H9 (cell line): ENCODE data around the gene BAG3. TPM values are rescaled to one million over a fixed set of nuclear protein-coding genes. Genes with fewer than 3 reads are reported as not detected.

Experiments used
- DNase-seq: peaks from one replicate; pipeline ENCODE4 v3.0.0-alpha.2; 2017
- H2AFZ ChIP-seq: one replicate; pipeline ENCODE4 v1.6.1; 2013; ENCODE audit warnings: mild to moderate bottlenecking, low read length, control low read depth, moderate library complexity
- H2AK5ac ChIP-seq: 2 replicates; pipeline ENCODE4 v1.6.1; 2013; ENCODE audit warnings: low read length, control low read depth, mixed read lengths; ENCODE audit not compliant: insufficient read length
- H2BK120ac ChIP-seq: one replicate; pipeline ENCODE4 v1.6.1; 2013; ENCODE audit warnings: low read depth, mild to moderate bottlenecking, low read length, control low read depth, inconsistent platforms; ENCODE audit not compliant: poor library complexity, severe bottlenecking
- H2BK12ac ChIP-seq: 2 replicates; pipeline ENCODE4 v1.6.1; 2013; ENCODE audit warnings: low read length, control low read depth, mixed read lengths, low read depth; ENCODE audit not compliant: insufficient read length
- H2BK15ac ChIP-seq: 2 replicates; pipeline ENCODE4 v1.6.1; 2013; ENCODE audit warnings: low read depth, low read length, control low read depth
- H2BK20ac ChIP-seq: one replicate; pipeline ENCODE4 v1.6.1; 2013; ENCODE audit warnings: low read depth, mild to moderate bottlenecking, low read length, control low read depth, inconsistent platforms; ENCODE audit not compliant: poor library complexity, severe bottlenecking
- H2BK5ac ChIP-seq: 2 replicates; pipeline ENCODE4 v1.6.1; 2013; ENCODE audit warnings: low read length, control low read depth, mixed read lengths; ENCODE audit not compliant: insufficient read length
- H3K14ac ChIP-seq: 2 replicates; pipeline ENCODE4 v1.6.1; 2013; ENCODE audit warnings: low read length, control low read depth; ENCODE audit not compliant: insufficient read depth
- H3K18ac ChIP-seq: 2 replicates; pipeline ENCODE4 v1.6.1; 2013; ENCODE audit warnings: low read depth, mild to moderate bottlenecking, mixed read lengths, low read length, control low read depth; ENCODE audit not compliant: insufficient read length
- H3K23ac ChIP-seq: 2 replicates; pipeline ENCODE4 v1.6.1; 2013; ENCODE audit warnings: low read length, control low read depth, mixed read lengths, low read depth; ENCODE audit not compliant: insufficient read length
- H3K23me2 ChIP-seq: 2 replicates; pipeline ENCODE4 v1.6.1; 2013; ENCODE audit warnings: low read depth, mild to moderate bottlenecking, mixed read lengths, low read length, control low read depth; ENCODE audit not compliant: insufficient read length, poor library complexity, severe bottlenecking
- H3K27ac ChIP-seq: 2 replicates; pipeline ENCODE4 v1.5.1; 2013; ENCODE audit warnings: low read length, control low read depth, mixed read lengths, low read depth; ENCODE audit not compliant: insufficient read length
- H3K27me3 ChIP-seq: 2 replicates; pipeline ENCODE4 v1.6.1; 2013; ENCODE audit warnings: low read length, control low read depth, inconsistent platforms; ENCODE audit not compliant: insufficient read depth
- H3K4ac ChIP-seq: 2 replicates; pipeline ENCODE4 v1.6.1; 2013; ENCODE audit warnings: low read depth, mild to moderate bottlenecking, control low read depth, inconsistent platforms, low read length, moderate library complexity
- H3K4me1 ChIP-seq: 2 replicates; pipeline ENCODE4 v1.6.1; 2013; ENCODE audit warnings: low read length, control low read depth, inconsistent platforms; ENCODE audit not compliant: insufficient read depth
- H3K4me2 ChIP-seq: 2 replicates; pipeline ENCODE4 v1.6.1; 2013; ENCODE audit warnings: low read length, control low read depth, mixed read lengths; ENCODE audit not compliant: insufficient read length, insufficient read depth
- H3K56ac ChIP-seq: 2 replicates; pipeline ENCODE4 v1.6.1; 2013; ENCODE audit warnings: low read depth, mild to moderate bottlenecking, mixed read lengths, low read length, control low read depth; ENCODE audit not compliant: insufficient read length
- H3K79me1 ChIP-seq: 2 replicates; pipeline ENCODE4 v1.6.1; 2013; ENCODE audit warnings: low read depth, mild to moderate bottlenecking, moderate library complexity, low read length, control low read depth, inconsistent platforms; ENCODE audit not compliant: insufficient read depth, poor library complexity, severe bottlenecking
- H3K79me2 ChIP-seq: 2 replicates; pipeline ENCODE4 v1.6.1; 2013; ENCODE audit warnings: low read length, control low read depth, inconsistent platforms; ENCODE audit not compliant: insufficient read depth
- H3K9ac ChIP-seq: 2 replicates; pipeline ENCODE4 v1.6.1; 2013; ENCODE audit warnings: low read length, control low read depth, mixed read lengths; ENCODE audit not compliant: insufficient read length; ENCODE audit errors: extremely low read depth
- H3K9me3 ChIP-seq: one replicate; pipeline ENCODE4 v1.6.1; 2013; ENCODE audit warnings: low read depth, low read length, inconsistent platforms; ENCODE audit not compliant: control insufficient read depth
- H3T11ph ChIP-seq: one replicate; pipeline ENCODE4 v1.6.1; 2013; ENCODE audit warnings: mild to moderate bottlenecking, low read length, control low read depth, inconsistent platforms
- H4K20me1 ChIP-seq: one replicate; pipeline ENCODE4 v1.6.1; 2013; ENCODE audit not compliant: control insufficient read depth, insufficient read length, insufficient read depth
- H4K5ac ChIP-seq: 2 replicates; pipeline ENCODE4 v1.6.1; 2013; ENCODE audit warnings: low read depth, mild to moderate bottlenecking, mixed read lengths, low read length, control low read depth; ENCODE audit not compliant: insufficient read length
- H4K8ac ChIP-seq: replicated peaks from 2 replicates; pipeline ENCODE4 v1.6.1; 2013; ENCODE audit warnings: low read length, control low read depth, mixed read lengths, low read depth; ENCODE audit not compliant: insufficient read length
- H4K91ac ChIP-seq: 2 replicates; pipeline ENCODE4 v1.6.1; 2013; ENCODE audit warnings: low read depth, mild to moderate bottlenecking, moderate library complexity, mixed read lengths, low read length, control low read depth; ENCODE audit not compliant: insufficient read length
- H3K27ac Mint-ChIP-seq, 3 experiments: 2 replicates in 2 of 3; 3 replicates in 1 of 3; pipeline ENCODE4 v1.8.0; 2020 to 2021; ENCODE audit warnings: mixed read lengths in 3 of 3, mild to moderate bottlenecking in 1 of 3, moderate library complexity in 1 of 3
- H3K27me3 Mint-ChIP-seq: 2 replicates; pipeline ENCODE4 v1.8.0; 2021; ENCODE audit warnings: low read depth, mild to moderate bottlenecking, moderate library complexity, mixed read lengths
- H3K36me3 Mint-ChIP-seq, 3 experiments: 2 replicates in 2 of 3; 3 replicates in 1 of 3; pipeline ENCODE4 v1.8.0; 2020 to 2021; ENCODE audit warnings: low read depth in 3 of 3, mixed read lengths in 3 of 3; ENCODE audit not compliant: insufficient read depth in 1 of 3
- H3K4me1 Mint-ChIP-seq, 2 experiments: 2 replicates each; pipeline ENCODE4 v1.8.0; 2020; ENCODE audit warnings: mixed read lengths in 2 of 2
- H3K4me3 Mint-ChIP-seq, 2 experiments: 2 replicates in 1 of 2; 3 replicates in 1 of 2; pipeline ENCODE4 v1.8.0; 2020 to 2021; ENCODE audit warnings: mild to moderate bottlenecking in 2 of 2, mixed read lengths in 2 of 2, moderate library complexity in 1 of 2
- H3K9me3 Mint-ChIP-seq, 2 experiments: 2 replicates in 1 of 2; 3 replicates in 1 of 2; pipeline ENCODE4 v1.8.0; 2020; ENCODE audit warnings: mild to moderate bottlenecking in 2 of 2, mixed read lengths in 2 of 2, moderate library complexity in 1 of 2
- WGBS: extraction: QIAGEN DNeasy Blood & Tissue Kit; methylation state at CpG from one replicate; pipeline ENCODE4 v1.1.7; 2013; ENCODE audit warnings: missing lambda C conversion rate, low lambda C conversion rate, mixed read lengths; ENCODE audit not compliant: insufficient read length; ENCODE audit errors: extremely low coverage; 5-methylcytosine and 5-hydroxymethylcytosine counted together
- long read RNA-seq: library from polyadenylated mRNA; unstranded; transcript quantifications from one replicate; pipeline ENCODE4 v2.0.0, GENCODE V29; 2020
- total RNA-seq: library from RNA; stranded (reverse); gene quantifications from 2 replicates; pipeline ENCODE4 v1.2.1, GENCODE V29; 2021
- TF ChIP-seq, protein P1 (sequence below): fragments of 200-600 bp; sonication (generic); conservative IDR thresholded peaks from 3 replicates; pipeline ENCODE4 v1.8.0; 2021; ENCODE audit warnings: antibody characterized with exemption, mild to moderate bottlenecking

The BAG3 gene
- 11.1 and 11.4 TPM in 2 replicates for total RNA-seq
- long read RNA-seq, partial matches to known transcripts = 10 of 15 reads
- long read RNA-seq, other reads (novel, unspliced or antisense) = 2 of 15 reads

GRCh38 chr10:119650692-119651513 lies at the start of gene BAG3:
Gene BAG3 (plus strand): TSS chr10:119651380. CDS start chr10:119651676, 296 bp downstream.
- DNase-seq = peak; percentile 89
- Histone ChIP-seq H3K79me2 (no peaks in the 10 kb centered on the region; the same call in 1 of the 2 replicates), H3K14ac (peak within 1 kb of the TSS; percentile 98), H3K27ac (peak within 1 kb of the TSS; percentile 63), H3K23ac (no peak within 1 kb of the TSS), H4K5ac (no peak within 1 kb of the TSS), H2BK12ac (no peak within 1 kb of the TSS), H3K79me1 (no peaks in the 10 kb centered on the region), H3K18ac (peak within 1 kb of the TSS; percentile 97), H3K9me3 (no peaks in the 10 kb centered on the region), H2AFZ (peak within 1 kb of the TSS; percentile 56), H3K4me2 (peak within 1 kb of the TSS; percentile 64), H2BK15ac (no peak within 1 kb of the TSS), H2BK120ac (peak within 1 kb of the TSS; percentile 88), H3K27me3 (no peaks in the 10 kb centered on the region), H3K4me1 (peaks cover 4% of the 10 kb centered on the region; the same call in 1 of the 2 replicates), H3K56ac (no peak within 1 kb of the TSS), H4K20me1 (no peaks in the 10 kb centered on the region), H4K91ac (no peak within 1 kb of the TSS), H3K9ac (peak within 1 kb of the TSS; percentile 73), H2BK5ac (peak within 1 kb of the TSS; percentile 82), H2BK20ac (no peak within 1 kb of the TSS), H2AK5ac (no peak within 1 kb of the TSS), H3K23me2 (no peaks in the 10 kb centered on the region), H3K4ac (no peak within 1 kb of the TSS), H4K8ac (no peak within 1 kb of the TSS), H3T11ph (no peak within 1 kb of the TSS)
- Mint-ChIP-seq H3K36me3 (peaks cover 0 to 7% (median 2%) of the 10 kb centered on the region in 3 experiments; a peak in 3 of 7 replicates), H3K4me3 (peak within 1 kb of the TSS; percentile 92 to 94), H3K4me1 (peaks cover 30 to 34% of the 10 kb centered on the region in 2 experiments), H3K27ac (peak within 1 kb of the TSS; percentile 95 to 98 (median 96); a peak in 6 of 7 replicates), H3K9me3 (no peaks in the 10 kb centered on the region), H3K27me3 (peaks cover 1% of the 10 kb centered on the region)
- WGBS = no CpG with 5 or more reads among the region's 60 CpGs
- TF ChIP-seq, protein P1, sequence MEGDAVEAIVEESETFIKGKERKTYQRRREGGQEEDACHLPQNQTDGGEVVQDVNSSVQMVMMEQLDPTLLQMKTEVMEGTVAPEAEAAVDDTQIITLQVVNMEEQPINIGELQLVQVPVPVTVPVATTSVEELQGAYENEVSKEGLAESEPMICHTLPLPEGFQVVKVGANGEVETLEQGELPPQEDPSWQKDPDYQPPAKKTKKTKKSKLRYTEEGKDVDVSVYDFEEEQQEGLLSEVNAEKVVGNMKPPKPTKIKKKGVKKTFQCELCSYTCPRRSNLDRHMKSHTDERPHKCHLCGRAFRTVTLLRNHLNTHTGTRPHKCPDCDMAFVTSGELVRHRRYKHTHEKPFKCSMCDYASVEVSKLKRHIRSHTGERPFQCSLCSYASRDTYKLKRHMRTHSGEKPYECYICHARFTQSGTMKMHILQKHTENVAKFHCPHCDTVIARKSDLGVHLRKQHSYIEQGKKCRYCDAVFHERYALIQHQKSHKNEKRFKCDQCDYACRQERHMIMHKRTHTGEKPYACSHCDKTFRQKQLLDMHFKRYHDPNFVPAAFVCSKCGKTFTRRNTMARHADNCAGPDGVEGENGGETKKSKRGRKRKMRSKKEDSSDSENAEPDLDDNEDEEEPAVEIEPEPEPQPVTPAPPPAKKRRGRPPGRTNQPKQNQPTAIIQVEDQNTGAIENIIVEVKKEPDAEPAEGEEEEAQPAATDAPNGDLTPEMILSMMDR = no peak
